Body of pancreas (tissue), 4 donors: ENCODE results near the gene CCDC8. TPM values are rescaled to one million over a fixed set of nuclear protein-coding genes. Genes with fewer than 3 reads are reported as not detected.
A peak's percentile ranks its signal among the peaks of the same experiment; 100 is the strongest.

Experiments used
- ATAC-seq: fragments of 150-250 bp; one replicate; pipeline ENCODE4 v1.9.1; 2016
- DNase-seq, 4 donors: peaks; one replicate each; pipeline ENCODE4 v3.0.0-alpha.2; 2019
- H3K27ac ChIP-seq, 4 donors: fragments of 200-600 bp; sonication (generic); 1 replicate in 3 of 4; 2 replicates in 1 of 4; pipeline versions ENCODE4 v1.5.1 to v1.6.1; 2016 to 2019; ENCODE audit warnings: mild to moderate bottlenecking in 1 of 4, mixed read lengths in 1 of 4, moderate library complexity in 1 of 4
- H3K27me3 ChIP-seq, 2 donors: fragments of 200-600 bp; sonication (generic); one replicate each; pipeline ENCODE4 v1.6.0; 2016; ENCODE audit warnings: mild to moderate bottlenecking in 1 of 2
- H3K36me3 ChIP-seq, 2 donors: fragments of 200-600 bp; sonication (generic); replicated peaks in 1 of 2; 2 replicates each; pipeline ENCODE4 v1.5.1; 2016; ENCODE audit warnings: low read depth in 2 of 2; ENCODE audit not compliant: insufficient read depth in 1 of 2
- H3K4me1 ChIP-seq: fragments of 200-600 bp; sonication (generic); one replicate; pipeline ENCODE4 v1.6.0; 2016
- H3K4me3 ChIP-seq, 2 donors: fragments of 200-600 bp; sonication (generic); 1 replicate in 1 of 2; 2 replicates in 1 of 2; pipeline ENCODE4 v1.5.1; 2016 to 2019
- H3K9me3 ChIP-seq, 3 donors: fragments of 200-600 bp; sonication (generic); 1 replicate in 2 of 3; 2 replicates in 1 of 3; pipeline ENCODE4 v1.5.1; 2016
- CTCF ChIP-seq, 7 experiments: fragments of 450-650 bp in 4 of 7; fragments of 200-600 bp in 3 of 7; sonication (generic) in 3 of 7; IDR thresholded peaks; one replicate each; pipeline ENCODE4 v1.5.1; 2016 to 2019; ENCODE audit warnings: antibody characterized with exemption in 7 of 7
- POLR2A ChIP-seq, 3 donors: fragments of 450-650 bp; IDR thresholded peaks; one replicate each; pipeline ENCODE4 v1.6.1; 2016; ENCODE audit warnings: antibody characterized with exemption in 3 of 3, mild to moderate bottlenecking in 2 of 3
- WGBS, 2 donors: methylation state at CpG; one replicate each; pipeline ENCODE4 v1.1.5; 2017; 5-methylcytosine and 5-hydroxymethylcytosine counted together
- intact Hi-C: fragments of 100-400 bp; cut with DNase I; formaldehyde crosslinking; loops from one replicate; pipeline ENCODE4 v1.15.1; 2023
- total RNA-seq, 2 donors: library from RNA; depleted of rRNA; stranded (reverse); fragments of >200 nt; gene quantifications; one replicate each; pipeline ENCODE4 v1.1.0, GENCODE V29; 2016

Gene CCDC8
- total RNA-seq, 2 donors from 2014 or later = 13.0 to 17.8 TPM

GRCh38 chr19:46391296-46392251, 21.8 kb downstream of the CCDC8 start:
- Histone ChIP-seq H3K4me1 (no peaks in the 10 kb centered on the region), H3K27me3 (no peaks in the 10 kb centered on the region), H3K27ac (no peak overlapping the region), H3K36me3 (peaks cover 0 to 20% of the 10 kb centered on the region in 2 donors), H3K4me3 (no peak overlapping the region), H3K9me3 (no peaks in the 10 kb centered on the region)
- 86 to 90% methylated on average over 12 to 33 of the region's 33 CpGs for WGBS, 2 donors
- DNase-seq (peak in 1 of 4 donors; percentile 4), ATAC-seq (no peak)
- intact Hi-C loops = loop anchor here (10.0 kb wide), 1 partner anchor 107 kb away; no protein-coding TSS in a partner anchor
- TF ChIP-seq POLR2A (IDR thresholded peaks at IDR 0.05) (no peak), CTCF (IDR thresholded peaks at IDR 0.05) (no peak)

- ATAC-seq (no peak), DNase-seq (no peak)
- no peak for TF ChIP-seq CTCF (IDR thresholded peaks at IDR 0.05)
- TF ChIP-seq POLR2A (IDR thresholded peaks at IDR 0.05) = no peak
- Histone ChIP-seq H3K27ac (no peak overlapping the region), H3K4me1 (no peaks in the 10 kb centered on the region), H3K27me3 (no peaks in the 10 kb centered on the region), H3K9me3 (no peaks in the 10 kb centered on the region), H3K36me3 (peaks cover 0 to 20% of the 10 kb centered on the region in 2 donors), H3K4me3 (no peak overlapping the region)
- intact Hi-C loops = loop anchor here (10.0 kb wide), 1 partner anchor 106 kb away; no protein-coding TSS in a partner anchor
- WGBS, 2 donors = 93 to 94% methylated on average over 10 to 18 of the region's 18 CpGs
Measured at GRCh38 chr19:46390866-46391265, 22.5 kb downstream of the CCDC8 start.

GRCh38 chr19:46390121-46390858, 23.1 kb downstream of the CCDC8 start:
- H3K9me3 ChIP-seq = no peaks in the 10 kb centered on the region
- H3K27me3 ChIP-seq = no peaks in the 10 kb centered on the region
- no peak for DNase-seq
- no peak for TF ChIP-seq CTCF (IDR thresholded peaks at IDR 0.05)
- TF ChIP-seq POLR2A (IDR thresholded peaks at IDR 0.05) = no peak
- intact Hi-C loops = loop anchor here (10.0 kb wide), 1 partner anchor 105 kb away; no protein-coding TSS in a partner anchor
- ATAC-seq = no peak
- H3K4me1 ChIP-seq = no peaks in the 10 kb centered on the region
- no peak overlapping the region for H3K4me3 ChIP-seq
- no peak overlapping the region for H3K27ac ChIP-seq
- WGBS, 2 donors = 93 to 94% methylated on average over 9 to 14 of the region's 16 CpGs
- H3K36me3 ChIP-seq = peaks cover 0 to 20% of the 10 kb centered on the region in 2 donors

GRCh38 chr19:46388311-46389095, 24.9 kb downstream of the CCDC8 start:
- peaks cover 8% of the 10 kb centered on the region for H3K4me1 ChIP-seq
- TF ChIP-seq POLR2A (IDR thresholded peaks at IDR 0.05) (no peak), CTCF (IDR thresholded peaks at IDR 0.05) (no peak)
- ATAC-seq (no peak), DNase-seq (no peak)
- WGBS, 2 donors = 90% methylated on average over 13 to 25 of the region's 25 CpGs
- no peak overlapping the region for H3K27ac ChIP-seq
- H3K4me3 ChIP-seq = no peak overlapping the region
- intact Hi-C loops = no loop called here
- H3K36me3 ChIP-seq = peaks cover 0 to 22% of the 10 kb centered on the region in 2 donors
- H3K9me3 ChIP-seq = no peaks in the 10 kb centered on the region
- H3K27me3 ChIP-seq = no peaks in the 10 kb centered on the region
